ENCODE measurements around the gene ELOVL6. TPM values are rescaled to one million over a fixed set of nuclear protein-coding genes. Genes with fewer than 3 reads are reported as not detected.
A peak's percentile ranks its signal among the peaks of the same experiment; 100 is the strongest.
"Not testable (repeated sequence)": the region's sequence is repeated elsewhere in the genome, so short reads cannot be mapped to it uniquely, and the experiment has no call there.

Gene ELOVL6
- total and polyA plus RNA-seq, 7 experiments from 2014 or later = 0.13 to 32.9 (median 0.81) TPM

- CTCF ChIA-PET = interaction anchor here (1.2 kb wide), 1 partner anchor 15 kb away, joined by 3 read pairs; no protein-coding TSS in a partner anchor
- Histone ChIP-seq H3K4me1 (ENCODE audit: control insufficient read depth in 2 of 2, insufficient read depth in 2 of 2, low read length in 2 of 2) (peaks cover 0 to 11% of the 10 kb centered on the region in 2 donors), H3K4me3 (ENCODE audit: low read length) (peak overlapping the region; percentile 97), H3K9me3 (ENCODE audit: control insufficient read depth in 2 of 3, low read length in 3 of 3) (no peaks in the 10 kb centered on the region), H3K27ac (ENCODE audit: low read depth, low read length) (peak overlapping the region; percentile 79), H3K27me3 (ENCODE audit: control insufficient read depth in 2 of 2, insufficient read depth in 2 of 2, low read length in 2 of 2) (no peaks in the 10 kb centered on the region), H3K36me3 (ENCODE audit: control insufficient read depth in 2 of 3, insufficient read depth in 3 of 3, low read length in 3 of 3) (peaks cover 0 to 9% (median 0%) of the 10 kb centered on the region in 3 experiments)
- peak overlapping the region; percentile 91 to 100 (median 95) for H3K4me3 Mint-ChIP-seq
- no peaks in the 10 kb centered on the region for H3K27me3 Mint-ChIP-seq
- peak overlapping the region; percentile 91 to 99 (median 96) for H3K27ac Mint-ChIP-seq
- POLR2A ChIA-PET = interaction anchor here (1.1 to 1.9 kb wide), 2 partner anchors 30 to 32 kb away, joined by 3 to 13 read pairs; no protein-coding TSS in a partner anchor
- peaks cover 0 to 1% (median 0%) of the 10 kb centered on the region in 11 donors for H3K9me3 Mint-ChIP-seq
- peaks cover 16 to 53% (median 31%) of the 10 kb centered on the region in 7 donors for H3K4me1 Mint-ChIP-seq
- peaks cover 0 to 14% (median 0%) of the 10 kb centered on the region in 5 donors for H3K36me3 Mint-ChIP-seq
- intact Hi-C loops (cut with micrococcal nuclease) = loop anchor here (1.0 to 10.0 kb wide), 12 partner anchors 107 to 1573 kb away; partner anchors contain the start of genes OSTC (in 2 of the 2), CASP6 (in 1 of the 2), GAR1 (in 1 of the 2) and MCUB (in 1 of the 2)
- ATAC-seq (no peak), DNase-seq (peak in 3 of 9 donors; percentile 9 to 20 (median 20))
These were observed 2.7 kb downstream of the ELOVL6 start for GRCh38 chr4:110195561-110196205.

GRCh38 chr4:110193822-110194761, 4.3 kb downstream of the ELOVL6 start:
- H3K9me3 Mint-ChIP-seq = peaks cover 0 to 1% (median 0%) of the 10 kb centered on the region in 11 donors
- H3K36me3 Mint-ChIP-seq = peaks cover 0 to 14% (median 0%) of the 10 kb centered on the region in 5 donors
- CTCF ChIA-PET = interaction anchor here (1.2 kb wide), 1 partner anchor 17 kb away, joined by 3 read pairs; no protein-coding TSS in a partner anchor
- POLR2A ChIA-PET = interaction anchor here (0.7 to 1.9 kb wide), 4 partner anchors 12 to 37 kb away, joined by 3 to 13 read pairs (median 3); no protein-coding TSS in a partner anchor
- peak; percentile 90 for ATAC-seq
- peak overlapping the region in 9 of 10 donors; percentile 19 to 70 (median 49) for H3K4me3 Mint-ChIP-seq
- DNase-seq = peak; percentile 35 to 88 (median 80)
- intact Hi-C loops (cut with micrococcal nuclease) = loop anchor here (1.0 to 10.0 kb wide), 8 partner anchors 29 to 1953 kb away; partner anchors contain the start of genes CASP6 (in 1 of the 2), FAM241A (in 1 of the 2), MCUB (in 1 of the 2) and OSTC (in 1 of the 2)
- H3K4me3 ChIP-seq (ENCODE audit: low read length) = no peak overlapping the region
- peaks cover 0 to 11% of the 10 kb centered on the region in 2 donors for H3K4me1 ChIP-seq (ENCODE audit: control insufficient read depth in 2 of 2, insufficient read depth in 2 of 2, low read length in 2 of 2)
- no peaks in the 10 kb centered on the region for H3K27me3 ChIP-seq (ENCODE audit: control insufficient read depth in 2 of 2, insufficient read depth in 2 of 2, low read length in 2 of 2)
- H3K36me3 ChIP-seq (ENCODE audit: control insufficient read depth in 2 of 3, insufficient read depth in 3 of 3, low read length in 3 of 3) = peaks cover 0 to 9% (median 0%) of the 10 kb centered on the region in 3 experiments
- H3K27ac Mint-ChIP-seq = peak overlapping the region; percentile 68 to 97 (median 92)
- peaks cover 16 to 51% (median 29%) of the 10 kb centered on the region in 7 donors for H3K4me1 Mint-ChIP-seq
- H3K9me3 ChIP-seq (ENCODE audit: control insufficient read depth in 2 of 3, low read length in 3 of 3) = no peaks in the 10 kb centered on the region
- peak overlapping the region; percentile 59 for H3K27ac ChIP-seq (ENCODE audit: low read depth, low read length)
- no peaks in the 10 kb centered on the region for H3K27me3 Mint-ChIP-seq

- POLR2A ChIA-PET = interaction anchor here (1.0 to 1.5 kb wide), 3 partner anchors 13 to 28 kb away, joined by 3 to 4 read pairs (median 3); no protein-coding TSS in a partner anchor
- peak overlapping the region; percentile 29 to 97 (median 92) for H3K27ac Mint-ChIP-seq
- peak overlapping the region in 1 of 10 donors; percentile 24 for H3K4me3 Mint-ChIP-seq
- ATAC-seq; H3K27me3 Mint-ChIP-seq; H3K27me3 ChIP-seq (ENCODE audit: control insufficient read depth in 2 of 2, insufficient read depth in 2 of 2, low read length in 2 of 2); DNase-seq; H3K9me3 Mint-ChIP-seq; H3K36me3 ChIP-seq (ENCODE audit: control insufficient read depth in 2 of 3, insufficient read depth in 3 of 3, low read length in 3 of 3); H3K4me3 ChIP-seq (ENCODE audit: low read length); CTCF ChIA-PET; H3K9me3 ChIP-seq (ENCODE audit: control insufficient read depth in 2 of 3, low read length in 3 of 3): not testable (repeated sequence)
- H3K36me3 Mint-ChIP-seq = peaks cover 0 to 14% (median 0%) of the 10 kb centered on the region in 5 donors
- H3K4me1 Mint-ChIP-seq = peaks cover 13 to 44% (median 27%) of the 10 kb centered on the region in 7 donors
- intact Hi-C loops (cut with micrococcal nuclease) = loop anchor here (1.0 to 10.0 kb wide), 8 partner anchors 28 to 1954 kb away; partner anchors contain the start of genes CASP6 (in 1 of the 2), FAM241A (in 1 of the 2), MCUB (in 1 of the 2) and OSTC (in 1 of the 2)
- Histone ChIP-seq H3K4me1 (ENCODE audit: control insufficient read depth in 2 of 2, insufficient read depth in 2 of 2, low read length in 2 of 2) (peaks cover 0 to 11% of the 10 kb centered on the region in 2 donors), H3K27ac (ENCODE audit: low read depth, low read length) (peak overlapping the region; percentile 59)
These were observed 5.1 kb downstream of the ELOVL6 start for GRCh38 chr4:110193287-110193686.

GRCh38 chr4:110190249-110190648, 8.2 kb downstream of the ELOVL6 start:
- H3K27me3 Mint-ChIP-seq = no peaks in the 10 kb centered on the region
- H3K4me1 Mint-ChIP-seq = peaks cover 0 to 40% (median 19%) of the 10 kb centered on the region in 7 donors
- no peak overlapping the region for H3K27ac Mint-ChIP-seq
- ATAC-seq = no peak
- H3K36me3 Mint-ChIP-seq = peaks cover 0 to 18% (median 0%) of the 10 kb centered on the region in 5 donors
- Histone ChIP-seq H3K27me3 (ENCODE audit: control insufficient read depth in 2 of 2, insufficient read depth in 2 of 2, low read length in 2 of 2) (no peaks in the 10 kb centered on the region), H3K27ac (ENCODE audit: low read depth, low read length) (no peak overlapping the region), H3K36me3 (ENCODE audit: control insufficient read depth in 2 of 3, insufficient read depth in 3 of 3, low read length in 3 of 3) (no peaks in the 10 kb centered on the region), H3K9me3 (ENCODE audit: control insufficient read depth in 2 of 3, low read length in 3 of 3) (no peaks in the 10 kb centered on the region), H3K4me3 (ENCODE audit: low read length) (no peak overlapping the region), H3K4me1 (ENCODE audit: control insufficient read depth in 2 of 2, insufficient read depth in 2 of 2, low read length in 2 of 2) (peaks cover 0 to 11% of the 10 kb centered on the region in 2 donors)
- no peaks in the 10 kb centered on the region for H3K9me3 Mint-ChIP-seq
- CTCF ChIA-PET = no interaction called here
- no peak for DNase-seq
- no peak overlapping the region for H3K4me3 Mint-ChIP-seq
- POLR2A ChIA-PET = no interaction called here
- intact Hi-C loops (cut with micrococcal nuclease) = loop anchor here in 1 of 2 donors (5.0 to 10.0 kb wide), 6 partner anchors 105 to 1957 kb away; partner anchors contain the start of genes CASP6, FAM241A, MCUB and OSTC

GRCh38 chr4:110188113-110188512, 10.3 kb downstream of the ELOVL6 start:
- Mint-ChIP-seq H3K9me3 (no peaks in the 10 kb centered on the region), H3K27ac (no peak overlapping the region), H3K4me3 (no peak overlapping the region), H3K27me3 (no peaks in the 10 kb centered on the region), H3K4me1 (peaks cover 0 to 35% (median 4%) of the 10 kb centered on the region in 7 donors), H3K36me3 (peaks cover 0 to 22% (median 0%) of the 10 kb centered on the region in 5 donors)
- POLR2A ChIA-PET = no interaction called here
- CTCF ChIA-PET = no interaction called here
- no peaks in the 10 kb centered on the region for H3K9me3 ChIP-seq (ENCODE audit: control insufficient read depth in 2 of 3, low read length in 3 of 3)
- no peak overlapping the region for H3K4me3 ChIP-seq (ENCODE audit: low read length)
- no peak overlapping the region for H3K27ac ChIP-seq (ENCODE audit: low read depth, low read length)
- no peaks in the 10 kb centered on the region for H3K36me3 ChIP-seq (ENCODE audit: control insufficient read depth in 2 of 3, insufficient read depth in 3 of 3, low read length in 3 of 3)
- intact Hi-C loops (cut with micrococcal nuclease) = no loop called here
- no peak for ATAC-seq
- H3K27me3 ChIP-seq (ENCODE audit: control insufficient read depth in 2 of 2, insufficient read depth in 2 of 2, low read length in 2 of 2) = no peaks in the 10 kb centered on the region
- no peaks in the 10 kb centered on the region for H3K4me1 ChIP-seq (ENCODE audit: control insufficient read depth in 2 of 2, insufficient read depth in 2 of 2, low read length in 2 of 2)
- DNase-seq = no peak

GRCh38 chr4:110184791-110185155, 13.6 kb downstream of the ELOVL6 start:
- no peaks in the 10 kb centered on the region for H3K4me1 ChIP-seq (ENCODE audit: control insufficient read depth in 2 of 2, insufficient read depth in 2 of 2, low read length in 2 of 2)
- no peaks in the 10 kb centered on the region for H3K9me3 Mint-ChIP-seq
- H3K27me3 Mint-ChIP-seq = no peaks in the 10 kb centered on the region
- peaks cover 0 to 26% (median 0%) of the 10 kb centered on the region in 7 donors for H3K4me1 Mint-ChIP-seq
- intact Hi-C loops (cut with micrococcal nuclease) = no loop called here
- peak overlapping the region in 1 of 10 donors; percentile 7 for H3K4me3 Mint-ChIP-seq
- no peaks in the 10 kb centered on the region for H3K9me3 ChIP-seq (ENCODE audit: control insufficient read depth in 2 of 3, low read length in 3 of 3)
- no peaks in the 10 kb centered on the region for H3K27me3 ChIP-seq (ENCODE audit: control insufficient read depth in 2 of 2, insufficient read depth in 2 of 2, low read length in 2 of 2)
- H3K36me3 Mint-ChIP-seq = peaks cover 0 to 16% (median 0%) of the 10 kb centered on the region in 5 donors
- ATAC-seq (no peak), DNase-seq (no peak)
- H3K27ac Mint-ChIP-seq = peak overlapping the region in 1 of 9 donors; percentile 36
- H3K4me3 ChIP-seq (ENCODE audit: low read length) = no peak overlapping the region
- H3K36me3 ChIP-seq (ENCODE audit: control insufficient read depth in 2 of 3, insufficient read depth in 3 of 3, low read length in 3 of 3) = no peaks in the 10 kb centered on the region
- no peak overlapping the region for H3K27ac ChIP-seq (ENCODE audit: low read depth, low read length)
- ChIA-PET CTCF (no interaction called here), POLR2A (interaction anchor here (0.6 to 2.1 kb wide), 3 partner anchors 13 to 1554 kb away, joined by 3 to 6 read pairs (median 3); partner anchors contain the start of gene ELOVL6)

Measured in naive thymus-derived CD4-positive, alpha-beta T cell (primary cell).